Mesothelial cell of epicardium (in vitro differentiated cells): ENCODE results near the gene BBS1. TPM values are rescaled to one million over a fixed set of nuclear protein-coding genes. Genes with fewer than 3 reads are reported as not detected.
A peak's percentile ranks its signal among the peaks of the same experiment; 100 is the strongest.

Experiments used
- DNase-seq, 2 experiments: peaks; one replicate each; pipeline ENCODE4 v3.0.0; 2021; ENCODE audit warnings: low spot score in 2 of 2; ENCODE audit not compliant: unreplicated experiment in 2 of 2
- H3K27ac Mint-ChIP-seq: 2 replicates; pipeline ENCODE4 v1.8.0; 2021; ENCODE audit warnings: mixed read lengths
- H3K27me3 Mint-ChIP-seq: 2 replicates; pipeline ENCODE4 v1.8.0; 2021; ENCODE audit warnings: low read depth, mixed read lengths
- H3K36me3 Mint-ChIP-seq: 2 replicates; pipeline ENCODE4 v1.8.0; 2021; ENCODE audit warnings: mixed read lengths
- H3K4me1 Mint-ChIP-seq: 2 replicates; pipeline ENCODE4 v1.8.0; 2021; ENCODE audit warnings: mixed read lengths
- H3K4me3 Mint-ChIP-seq: 2 replicates; pipeline ENCODE4 v1.8.0; 2021; ENCODE audit warnings: mild to moderate bottlenecking, moderate library complexity, mixed read lengths
- H3K9me3 Mint-ChIP-seq: 2 replicates; pipeline ENCODE4 v1.8.0; 2021; ENCODE audit warnings: mixed read lengths
- total RNA-seq: library from RNA; stranded (reverse); gene quantifications from 3 replicates; pipeline ENCODE4 v1.2.1, GENCODE V29; 2021
- TF ChIP-seq, protein P1 (sequence below): fragments of 200-600 bp; sonication (generic); IDR thresholded peaks from one replicate; pipeline ENCODE4 v1.5.0; 2021; ENCODE audit warnings: antibody characterized with exemption; ENCODE audit not compliant: unreplicated experiment

The BBS1 gene
- total RNA-seq, 1 donor from 2014 or later, result 61.5 TPM

GRCh38 chr11:66475349-66476172 is 34.9 kb upstream of the BBS1 start:
- Mint-ChIP-seq H3K27me3 (no peaks in the 10 kb centered on the region), H3K36me3 (no peaks in the 10 kb centered on the region), H3K4me3 (no peak overlapping the region), H3K9me3 (no peaks in the 10 kb centered on the region), H3K27ac (no peak overlapping the region), H3K4me1 (peaks cover 10% of the 10 kb centered on the region)
- TF ChIP-seq, protein P1, sequence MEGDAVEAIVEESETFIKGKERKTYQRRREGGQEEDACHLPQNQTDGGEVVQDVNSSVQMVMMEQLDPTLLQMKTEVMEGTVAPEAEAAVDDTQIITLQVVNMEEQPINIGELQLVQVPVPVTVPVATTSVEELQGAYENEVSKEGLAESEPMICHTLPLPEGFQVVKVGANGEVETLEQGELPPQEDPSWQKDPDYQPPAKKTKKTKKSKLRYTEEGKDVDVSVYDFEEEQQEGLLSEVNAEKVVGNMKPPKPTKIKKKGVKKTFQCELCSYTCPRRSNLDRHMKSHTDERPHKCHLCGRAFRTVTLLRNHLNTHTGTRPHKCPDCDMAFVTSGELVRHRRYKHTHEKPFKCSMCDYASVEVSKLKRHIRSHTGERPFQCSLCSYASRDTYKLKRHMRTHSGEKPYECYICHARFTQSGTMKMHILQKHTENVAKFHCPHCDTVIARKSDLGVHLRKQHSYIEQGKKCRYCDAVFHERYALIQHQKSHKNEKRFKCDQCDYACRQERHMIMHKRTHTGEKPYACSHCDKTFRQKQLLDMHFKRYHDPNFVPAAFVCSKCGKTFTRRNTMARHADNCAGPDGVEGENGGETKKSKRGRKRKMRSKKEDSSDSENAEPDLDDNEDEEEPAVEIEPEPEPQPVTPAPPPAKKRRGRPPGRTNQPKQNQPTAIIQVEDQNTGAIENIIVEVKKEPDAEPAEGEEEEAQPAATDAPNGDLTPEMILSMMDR, result no peak
- DNase-seq, result no peak

DNA sequence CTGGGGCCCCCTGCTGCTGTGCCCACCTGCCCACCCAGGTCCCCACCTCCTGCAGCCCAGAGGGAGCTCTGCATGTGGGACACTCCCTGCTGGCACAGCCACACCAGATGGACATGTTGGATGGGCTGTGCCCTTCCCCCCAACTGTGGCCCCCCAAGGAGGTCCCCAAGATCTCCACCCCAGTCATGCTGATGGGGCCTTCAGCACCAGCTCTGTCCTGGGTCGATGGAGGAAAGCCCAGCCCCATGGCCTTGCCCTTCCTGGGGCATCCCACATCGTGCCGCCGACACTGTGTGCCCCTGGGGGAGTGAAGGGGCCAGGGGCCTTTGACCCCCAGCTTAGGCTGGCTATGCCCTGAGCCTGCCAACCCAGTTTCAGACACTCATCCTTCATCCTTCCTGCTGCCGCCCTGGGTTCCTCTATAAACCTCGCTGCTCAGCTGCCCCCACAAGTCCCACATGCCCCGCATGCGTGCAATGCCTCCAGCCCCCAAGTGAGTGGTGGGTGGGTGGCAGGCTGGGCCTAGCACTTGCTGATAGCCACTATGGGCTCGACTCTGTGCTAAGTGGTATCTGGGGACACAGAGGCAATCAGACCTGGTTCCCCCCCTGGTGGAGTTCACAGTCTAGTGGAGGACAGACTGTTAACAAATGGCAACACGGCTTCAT is 34.1 kb upstream of the BBS1 start:
- DNase-seq, result no peak
- Mint-ChIP-seq H3K27ac (no peak overlapping the region), H3K36me3 (no peaks in the 10 kb centered on the region), H3K27me3 (no peaks in the 10 kb centered on the region), H3K9me3 (no peaks in the 10 kb centered on the region), H3K4me1 (peaks cover 12% of the 10 kb centered on the region), H3K4me3 (no peak overlapping the region)
- TF ChIP-seq, protein P1, result no peak

DNA sequence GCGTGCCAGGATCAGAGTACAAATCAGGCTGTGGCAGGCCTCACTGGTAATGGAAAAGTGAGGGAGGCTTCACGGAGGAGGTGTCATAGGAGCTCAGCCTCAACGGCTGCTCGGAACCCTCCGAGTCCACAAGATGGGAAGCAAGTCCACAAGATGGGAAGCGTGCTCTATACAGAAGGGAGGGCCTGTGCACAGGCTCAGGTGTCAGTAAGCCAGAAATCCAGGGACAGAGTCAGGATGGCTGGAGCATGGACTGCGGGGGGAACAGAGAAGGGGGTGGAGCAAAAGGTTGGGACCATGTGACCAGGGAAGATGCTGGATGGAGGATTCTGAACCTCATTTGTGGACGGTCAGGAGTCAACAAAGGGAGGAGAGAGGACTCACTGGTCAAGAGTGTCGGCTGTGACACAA is 33.6 kb upstream of the BBS1 start:
- H3K27me3 Mint-ChIP-seq, result no peaks in the 10 kb centered on the region
- H3K4me1 Mint-ChIP-seq, result peaks cover 12% of the 10 kb centered on the region
- no peaks in the 10 kb centered on the region for H3K36me3 Mint-ChIP-seq
- TF ChIP-seq, protein P1, result no peak
- DNase-seq, result no peak
- H3K9me3 Mint-ChIP-seq, result no peaks in the 10 kb centered on the region
- H3K27ac Mint-ChIP-seq, result no peak overlapping the region
- no peak overlapping the region for H3K4me3 Mint-ChIP-seq

- Mint-ChIP-seq H3K4me1 (peaks cover 12% of the 10 kb centered on the region), H3K4me3 (peak overlapping the region; percentile 47), H3K27me3 (no peaks in the 10 kb centered on the region), H3K27ac (peak overlapping the region; percentile 66), H3K36me3 (no peaks in the 10 kb centered on the region), H3K9me3 (no peaks in the 10 kb centered on the region)
- TF ChIP-seq, protein P1, result no peak
- DNase-seq, result no peak
Observed at GRCh38 chr11:66477263-66478201, 32.9 kb upstream of the BBS1 start.

GRCh38 chr11:66478729-66479393 is 31.6 kb upstream of the BBS1 start:
- H3K36me3 Mint-ChIP-seq, result no peaks in the 10 kb centered on the region
- TF ChIP-seq, protein P1, result peak; percentile 79
- no peak for DNase-seq
- no peaks in the 10 kb centered on the region for H3K27me3 Mint-ChIP-seq
- H3K4me1 Mint-ChIP-seq, result peaks cover 12% of the 10 kb centered on the region
- H3K4me3 Mint-ChIP-seq, result peak overlapping the region; percentile 95
- peak overlapping the region; percentile 97 for H3K27ac Mint-ChIP-seq
- H3K9me3 Mint-ChIP-seq, result no peaks in the 10 kb centered on the region
